ENCODE data around the gene CORO7. TPM values are rescaled to one million over a fixed set of nuclear protein-coding genes. Genes with fewer than 3 reads are reported as not detected.

The CORO7 gene
- total and polyA plus RNA-seq, 10 donors = 29.7 to 177 (median 117) TPM

GRCh38 chr16:4455951-4456350, 39.6 kb upstream of the CORO7 start:
- H3K4me3 ChIP-seq = no peak overlapping the region
- H3K36me3 ChIP-seq = peaks cover 4 to 91% (median 57%) of the 10 kb centered on the region in 6 donors
- intact Hi-C loops (cut with DNase I; ENCODE audit: low total_unique reads) = no loop called here
- H3K27ac ChIP-seq = no peak overlapping the region
- WGBS, 5 donors = 71 to 95% (median 82%) methylated on average over 4 to 10 of the region's 10 CpGs
- peaks cover 0 to 22% (median 13%) of the 10 kb centered on the region in 6 donors for H3K4me1 ChIP-seq
- TF ChIP-seq CTCF (IDR thresholded peaks at IDR 0.05 in 8 of 11, conservative IDR thresholded peaks at IDR 0.05 in 3 of 11) = no peak
- TF ChIP-seq POLR2AphosphoS5 (IDR thresholded peaks at IDR 0.05) = peak in 1 of 3 donors; percentile 9
- no peak for TF ChIP-seq POLR2A (IDR thresholded peaks at IDR 0.05)
- no peaks in the 10 kb centered on the region for H3K27me3 ChIP-seq (replicated peaks in 1 of 7)
- DNase-seq = no peak
- H3K9me3 ChIP-seq = no peaks in the 10 kb centered on the region

GRCh38 chr16:4455081-4455480, 38.7 kb upstream of the CORO7 start:
- Histone ChIP-seq H3K4me1 (peaks cover 0 to 22% (median 13%) of the 10 kb centered on the region in 6 donors), H3K36me3 (peaks cover 4 to 94% (median 65%) of the 10 kb centered on the region in 6 donors), H3K4me3 (no peak overlapping the region), H3K9me3 (no peaks in the 10 kb centered on the region), H3K27me3 (replicated peaks in 1 of 7) (no peaks in the 10 kb centered on the region), H3K27ac (no peak overlapping the region)
- WGBS, 5 donors = 87 to 93% (median 93%) methylated on average over 10 to 14 of the region's 14 CpGs
- no peak for DNase-seq
- intact Hi-C loops (cut with DNase I; ENCODE audit: low total_unique reads) = no loop called here
- TF ChIP-seq POLR2AphosphoS5 (IDR thresholded peaks at IDR 0.05) (peak in 1 of 3 donors; percentile 29), POLR2A (IDR thresholded peaks at IDR 0.05) (no peak)

GRCh38 chr16:4454623-4455022, 38.2 kb upstream of the CORO7 start:
- no peak for TF ChIP-seq CTCF (IDR thresholded peaks at IDR 0.05 in 8 of 11, conservative IDR thresholded peaks at IDR 0.05 in 3 of 11)
- TF ChIP-seq POLR2A (IDR thresholded peaks at IDR 0.05) = no peak
- TF ChIP-seq POLR2AphosphoS5 (IDR thresholded peaks at IDR 0.05) = no peak

GRCh38 chr16:4452674-4453073, 36.3 kb upstream of the CORO7 start:
- H3K27ac ChIP-seq = no peak overlapping the region
- 95 to 100% (median 98%) methylated on average over 5 of the region's 5 CpGs for WGBS, 5 donors

More at GRCh38 chr16:4454623-4455022, 38.2 kb upstream of the CORO7 start:
- H3K36me3 ChIP-seq = peaks cover 4 to 97% (median 69%) of the 10 kb centered on the region in 6 donors
- H3K9me3 ChIP-seq = no peaks in the 10 kb centered on the region
- no peak for DNase-seq
- peaks cover 0 to 17% (median 9%) of the 10 kb centered on the region in 6 donors for H3K4me1 ChIP-seq
- no peaks in the 10 kb centered on the region for H3K27me3 ChIP-seq (replicated peaks in 1 of 7)
- H3K4me3 ChIP-seq = no peak overlapping the region
- H3K27ac ChIP-seq = no peak overlapping the region
- WGBS, 5 donors = 81 to 90% (median 82%) methylated on average over 9 of the region's 9 CpGs
- intact Hi-C loops (cut with DNase I; ENCODE audit: low total_unique reads) = no loop called here

More at GRCh38 chr16:4452674-4453073, 36.3 kb upstream of the CORO7 start:
- Histone ChIP-seq H3K27me3 (replicated peaks in 1 of 7) (no peaks in the 10 kb centered on the region), H3K9me3 (no peaks in the 10 kb centered on the region), H3K36me3 (peaks cover 4 to 100% (median 84%) of the 10 kb centered on the region in 6 donors), H3K4me3 (no peak overlapping the region), H3K4me1 (no peaks in the 10 kb centered on the region)
- intact Hi-C loops (cut with DNase I; ENCODE audit: low total_unique reads) = no loop called here
- DNase-seq = no peak
- TF ChIP-seq CTCF (IDR thresholded peaks at IDR 0.05 in 8 of 11, conservative IDR thresholded peaks at IDR 0.05 in 3 of 11) (no peak), POLR2A (IDR thresholded peaks at IDR 0.05) (no peak), POLR2AphosphoS5 (IDR thresholded peaks at IDR 0.05) (no peak)
